HEK293 (cell line): Measurements from ENCODE around the gene CASKIN1.
A peak's percentile ranks its signal among the peaks of the same experiment; 100 is the strongest.

Source experiments
- CTCF ChIA-PET: fragments of 350-600 bp; formaldehyde crosslinking; extraction: SDS; loops from one replicate; lab custom pipeline; 2021; ENCODE audit warnings: antibody characterized with exemption; lab: Yijun Ruan, JAX
- POLR2A ChIA-PET: fragments of 300-600 bp; formaldehyde crosslinking; extraction: SDS; loops from one replicate; lab custom pipeline; 2020; ENCODE audit warnings: antibody characterized with exemption, inconsistent platforms; lab: Yijun Ruan, JAX
- H3K27ac ChIP-seq: fragments of 200-500 bp; sonication (Bioruptor generic); 2 replicates; pipeline ENCODE4 v1.5.1; 2014; ENCODE audit warnings: low read depth, low read length, control low read depth, inconsistent platforms; ENCODE audit errors: extremely low read depth
- H3K36me3 ChIP-seq, 2 experiments: fragments of 200-500 bp in 1 of 2; sonication (Bioruptor generic) in 1 of 2; 1 replicate in 1 of 2; 2 replicates in 1 of 2; pipeline ENCODE4 v1.5.1; 2014 to 2017; ENCODE audit warnings: inconsistent platforms in 2 of 2, low read length in 2 of 2; ENCODE audit not compliant: control insufficient read depth in 2 of 2, insufficient read depth in 1 of 2
- H3K4me1 ChIP-seq: fragments of 200-500 bp; sonication (Bioruptor generic); 2 replicates; pipeline ENCODE4 v1.5.1; 2014; ENCODE audit warnings: mild to moderate bottlenecking, low read length, inconsistent platforms; ENCODE audit not compliant: control insufficient read depth, insufficient read depth
- H3K4me3 ChIP-seq: 2 replicates; pipeline ENCODE4 v1.5.1; 2011; ENCODE audit warnings: low read depth, mild to moderate bottlenecking, control low read depth, low read length, moderate library complexity
- H3K9me3 ChIP-seq: fragments of 200-500 bp; sonication (Bioruptor generic); 2 replicates; pipeline ENCODE4 v1.5.1; 2014; ENCODE audit warnings: low read depth, low read length, inconsistent platforms; ENCODE audit not compliant: control insufficient read depth, insufficient read depth
- EGR2 ChIP-seq: fragments of 450-650 bp; formaldehyde crosslinking; IDR thresholded peaks from 2 replicates; pipeline ENCODE4 v1.5.1; 2016; ENCODE audit warnings: low read depth, missing biosample characterization, missing genetic modification characterization
- GLI4 ChIP-seq: fragments of 450-650 bp; formaldehyde crosslinking; IDR thresholded peaks from 2 replicates; pipeline ENCODE4 v1.5.1; 2016; ENCODE audit warnings: missing biosample characterization, missing genetic modification characterization
- IKZF3 ChIP-seq: fragments of 450-650 bp; IDR thresholded peaks from 2 replicates; pipeline ENCODE4 v1.5.0; 2018; ENCODE audit warnings: missing biosample characterization, mild to moderate bottlenecking, missing genetic modification characterization, moderate library complexity
- KLF1 ChIP-seq: fragments of 450-650 bp; formaldehyde crosslinking; IDR thresholded peaks from 2 replicates; pipeline ENCODE4 v1.5.1; 2016; ENCODE audit warnings: missing biosample characterization, missing genetic modification characterization
- KLF9 ChIP-seq: fragments of 450-650 bp; formaldehyde crosslinking; IDR thresholded peaks from 2 replicates; pipeline ENCODE4 v1.5.1; 2016; ENCODE audit warnings: missing biosample characterization, missing genetic modification characterization, low read depth
- MYNN ChIP-seq: fragments of 450-650 bp; formaldehyde crosslinking; IDR thresholded peaks from 2 replicates; pipeline ENCODE4 v1.5.1; 2016; ENCODE audit warnings: missing biosample characterization, missing genetic modification characterization, borderline replicate concordance
- PATZ1 ChIP-seq: fragments of 450-650 bp; formaldehyde crosslinking; IDR thresholded peaks from 2 replicates; pipeline ENCODE4 v1.5.1; 2016; ENCODE audit warnings: missing biosample characterization, missing genetic modification characterization
- SALL2 ChIP-seq: fragments of 450-650 bp; formaldehyde crosslinking; IDR thresholded peaks from 2 replicates; pipeline ENCODE4 v1.5.0; 2017; ENCODE audit warnings: missing biosample characterization, mild to moderate bottlenecking, missing genetic modification characterization, borderline replicate concordance
- SP2 ChIP-seq: fragments of 450-650 bp; formaldehyde crosslinking; IDR thresholded peaks from 2 replicates; pipeline ENCODE4 v1.5.1; 2016; ENCODE audit warnings: missing biosample characterization, missing genetic modification characterization
- YY1 ChIP-seq: fragments of 450-650 bp; formaldehyde crosslinking; IDR thresholded peaks from 2 replicates; pipeline ENCODE4 v1.5.1; 2018; ENCODE audit warnings: missing biosample characterization, missing genetic modification characterization
- ZBTB8A ChIP-seq: fragments of 450-650 bp; formaldehyde crosslinking; IDR thresholded peaks from 2 replicates; pipeline ENCODE4 v1.5.1; 2016; ENCODE audit warnings: missing biosample characterization, missing genetic modification characterization
- ZFHX2 ChIP-seq: fragments of 450-650 bp; formaldehyde crosslinking; conservative IDR thresholded peaks from 2 replicates; pipeline ENCODE4 v1.5.1; 2016; ENCODE audit warnings: missing biosample characterization, missing genetic modification characterization
- ZIC2 ChIP-seq: fragments of 450-650 bp; formaldehyde crosslinking; IDR thresholded peaks from 2 replicates; pipeline ENCODE4 v1.5.1; 2016; ENCODE audit warnings: missing biosample characterization, missing genetic modification characterization
- ZNF10 ChIP-seq: fragments of 450-650 bp; formaldehyde crosslinking; IDR thresholded peaks from 2 replicates; pipeline ENCODE4 v1.5.1; 2017; ENCODE audit warnings: missing biosample characterization, missing genetic modification characterization
- ZNF202 ChIP-seq: fragments of 450-650 bp; formaldehyde crosslinking; IDR thresholded peaks from 2 replicates; pipeline ENCODE4 v1.5.1; 2016; ENCODE audit warnings: missing biosample characterization, missing genetic modification characterization, borderline replicate concordance
- ZNF23 ChIP-seq: fragments of 450-650 bp; formaldehyde crosslinking; IDR thresholded peaks from 2 replicates; pipeline ENCODE4 v1.5.1; 2016; ENCODE audit warnings: missing biosample characterization, missing genetic modification characterization, borderline replicate concordance
- ZNF24 ChIP-seq: fragments of 450-650 bp; formaldehyde crosslinking; IDR thresholded peaks from 2 replicates; pipeline ENCODE4 v1.5.1; 2016; ENCODE audit warnings: missing biosample characterization, missing genetic modification characterization
- ZNF350 ChIP-seq: fragments of 450-650 bp; formaldehyde crosslinking; IDR thresholded peaks from 2 replicates; pipeline ENCODE4 v1.5.0; 2017; ENCODE audit warnings: missing biosample characterization, mild to moderate bottlenecking, missing genetic modification characterization
- ZNF449 ChIP-seq: fragments of 450-650 bp; formaldehyde crosslinking; IDR thresholded peaks from 2 replicates; pipeline ENCODE4 v1.5.1; 2017; ENCODE audit warnings: missing biosample characterization, mild to moderate bottlenecking, missing genetic modification characterization, moderate library complexity
- ZNF514 ChIP-seq: fragments of 450-650 bp; formaldehyde crosslinking; IDR thresholded peaks from 2 replicates; pipeline ENCODE4 v1.5.1; 2016; ENCODE audit warnings: missing biosample characterization, missing genetic modification characterization
- ZNF521 ChIP-seq: fragments of 450-650 bp; formaldehyde crosslinking; IDR thresholded peaks from 2 replicates; pipeline ENCODE4 v1.5.1; 2017; ENCODE audit warnings: missing biosample characterization, mild to moderate bottlenecking, missing genetic modification characterization
- ZNF548 ChIP-seq: fragments of 450-650 bp; formaldehyde crosslinking; IDR thresholded peaks from 2 replicates; pipeline ENCODE4 v1.5.1; 2016; ENCODE audit warnings: missing biosample characterization, missing genetic modification characterization
- ZNF558 ChIP-seq: fragments of 450-650 bp; formaldehyde crosslinking; IDR thresholded peaks from 2 replicates; pipeline ENCODE4 v1.5.1; 2016; ENCODE audit warnings: missing biosample characterization, missing genetic modification characterization
- ZNF670 ChIP-seq: fragments of 450-650 bp; formaldehyde crosslinking; IDR thresholded peaks from 2 replicates; pipeline ENCODE4 v1.5.1; 2016; ENCODE audit warnings: missing biosample characterization, missing genetic modification characterization, low read depth
- ZNF777 ChIP-seq: fragments of 450-650 bp; formaldehyde crosslinking; IDR thresholded peaks from 2 replicates; pipeline ENCODE4 v1.5.1; 2017; ENCODE audit warnings: missing biosample characterization, missing genetic modification characterization, borderline replicate concordance
- ZSCAN18 ChIP-seq: fragments of 450-650 bp; formaldehyde crosslinking; IDR thresholded peaks from 2 replicates; pipeline ENCODE4 v1.5.1; 2016; ENCODE audit warnings: missing biosample characterization, missing genetic modification characterization
- ZSCAN4 ChIP-seq: fragments of 450-650 bp; formaldehyde crosslinking; IDR thresholded peaks from 2 replicates; pipeline ENCODE4 v1.5.1; 2017; ENCODE audit warnings: missing biosample characterization, missing genetic modification characterization

The CASKIN1 gene

GRCh38 chr16:2244301-2244700, 47.9 kb upstream of the CASKIN1 start:
- no peak overlapping the region for H3K4me3 ChIP-seq
- H3K36me3 ChIP-seq = peaks cover 19 to 63% of the 10 kb centered on the region in 2 experiments; a peak in 2 of 3 replicates
- no peaks in the 10 kb centered on the region for H3K4me1 ChIP-seq
- no peak overlapping the region for H3K27ac ChIP-seq
- H3K9me3 ChIP-seq = no peaks in the 10 kb centered on the region
- TF ChIP-seq ZFHX2 (tag by site-specific recombination) (peak; percentile 55), ZSCAN18 (tag by site-specific recombination) (no peak), ZNF670 (no peak), ZNF350 (no peak), ZIC2 (tag by site-specific recombination) (peak; percentile 74), EGR2 (0 out of 2 replicates have a peak, but pooled peaks have one; percentile 23), KLF9 (tag by site-specific recombination) (0 out of 2 replicates have a peak, but pooled peaks have one; percentile 31)
- ChIA-PET POLR2A (interaction anchor here (1.1 kb wide), 1 partner anchor 18 kb away, joined by 3 read pairs; no protein-coding TSS in a partner anchor), CTCF (interaction anchor here (0.7 kb wide), 1 partner anchor 915 kb away, joined by 5 read pairs; no protein-coding TSS in a partner anchor)

- Histone ChIP-seq H3K4me1 (no peaks in the 10 kb centered on the region), H3K27ac (no peak overlapping the region), H3K9me3 (no peaks in the 10 kb centered on the region), H3K4me3 (no peak overlapping the region), H3K36me3 (peaks cover 16 to 63% of the 10 kb centered on the region in 2 experiments; a peak in 2 of 3 replicates)
- TF ChIP-seq GLI4 (no peak), ZNF24 (tag by site-specific recombination) (no peak), KLF9 (tag by site-specific recombination) (no peak), SALL2 (tag by site-specific recombination) (no peak), ZNF514 (tag by site-specific recombination) (no peak), ZNF521 (tag by site-specific recombination) (no peak), SP2 (tag by site-specific recombination) (no peak), ZIC2 (tag by site-specific recombination) (no peak), ZNF10 (tag by site-specific recombination) (no peak), ZNF777 (tag by site-specific recombination) (no peak)
- ChIA-PET CTCF (interaction anchor here (0.7 kb wide), 1 partner anchor 914 kb away, joined by 5 read pairs; no protein-coding TSS in a partner anchor), POLR2A (interaction anchor here (1.1 kb wide), 1 partner anchor 18 kb away, joined by 3 read pairs; no protein-coding TSS in a partner anchor)
Measured at GRCh38 chr16:2243781-2244180, 47.4 kb upstream of the CASKIN1 start.

- ChIA-PET POLR2A (no interaction called here), CTCF (no interaction called here)
- Histone ChIP-seq H3K4me3 (no peak overlapping the region), H3K4me1 (no peaks in the 10 kb centered on the region), H3K27ac (no peak overlapping the region), H3K36me3 (peaks cover 11 to 62% of the 10 kb centered on the region in 2 experiments; a peak in 2 of 3 replicates), H3K9me3 (no peaks in the 10 kb centered on the region)
- TF ChIP-seq ZNF449 = no peak
- TF ChIP-seq PATZ1 (tag by site-specific recombination) = no peak
- no peak for TF ChIP-seq ZNF548 (tag by site-specific recombination)
- TF ChIP-seq ZSCAN4 (tag by site-specific recombination) = no peak
- no peak for TF ChIP-seq ZNF558 (tag by site-specific recombination)
- TF ChIP-seq KLF1 (tag by site-specific recombination) = no peak
- no peak for TF ChIP-seq IKZF3 (tag by site-specific recombination)
- TF ChIP-seq ZNF23 (tag by site-specific recombination) = no peak
- no peak for TF ChIP-seq YY1 (tag by site-specific recombination)
- no peak; the same call in 1 of the 2 replicates for TF ChIP-seq ZBTB8A (tag by site-specific recombination)
- TF ChIP-seq MYNN = no peak
- TF ChIP-seq ZNF202 (tag by site-specific recombination) = no peak
Measured at GRCh38 chr16:2243031-2243528, 46.7 kb upstream of the CASKIN1 start.
